HG03469 (cell line): ENCODE measurements around the gene SEC14L5.

Experiments used
- ATAC-seq: cut with Tn5 transposase; IDR thresholded peaks from one replicate; pipeline ENCODE4 v1.9.1; 2021; ENCODE audit warnings: mild to moderate bottlenecking, moderate library complexity, moderate number of reproducible peaks; ENCODE audit not compliant: unreplicated experiment

Gene SEC14L5

GRCh38 chr16:5007256-5007655, 49.1 kb downstream of the SEC14L5 start:
- ATAC-seq = no peak

GRCh38 chr16:5008311-5008731, 50.2 kb downstream of the SEC14L5 start:
- ATAC-seq = no peak

GRCh38 chr16:5010576-5011329, 52.6 kb downstream of the SEC14L5 start:
- ATAC-seq = no peak

GRCh38 chr16:5011637-5012036, 53.5 kb downstream of the SEC14L5 start:
- no peak for ATAC-seq

GRCh38 chr16:5012887-5013286, 54.8 kb downstream of the SEC14L5 start:
- ATAC-seq = no peak

- ATAC-seq = no peak
Observed at GRCh38 chr16:5015351-5015750, 57.2 kb downstream of the SEC14L5 start.

GRCh38 chr16:5015887-5016286, 57.8 kb downstream of the SEC14L5 start:
- no peak for ATAC-seq

- ATAC-seq = no peak
Observed at GRCh38 chr16:5016967-5017677, 59.0 kb downstream of the SEC14L5 start.

- ATAC-seq = no peak
Observed at GRCh38 chr16:5017678-5017969, 59.5 kb downstream of the SEC14L5 start.

GRCh38 chr16:5018793-5019192, 60.7 kb downstream of the SEC14L5 start:
- no peak for ATAC-seq

GRCh38 chr16:5019775-5020174, 61.6 kb downstream of the SEC14L5 start:
- ATAC-seq = no peak

- ATAC-seq = no peak
Observed at GRCh38 chr16:5020551-5020950, 62.4 kb downstream of the SEC14L5 start.

GRCh38 chr16:5022521-5022920, 64.4 kb downstream of the SEC14L5 start:
- ATAC-seq = no peak

- no peak for ATAC-seq
Observed at GRCh38 chr16:5024632-5025031, 66.5 kb downstream of the SEC14L5 start.

GRCh38 chr16:5025171-5025632, 67.1 kb downstream of the SEC14L5 start:
- no peak for ATAC-seq

- no peak for ATAC-seq
Observed at GRCh38 chr16:5026664-5027063, 68.5 kb downstream of the SEC14L5 start.

GRCh38 chr16:5027086-5027485, 69.0 kb downstream of the SEC14L5 start:
- no peak for ATAC-seq

GRCh38 chr16:5027575-5028235, 69.6 kb downstream of the SEC14L5 start:
- no peak for ATAC-seq

GRCh38 chr16:5028950-5029475, 70.9 kb downstream of the SEC14L5 start:
- no peak for ATAC-seq

GRCh38 chr16:5030251-5030870, 72.2 kb downstream of the SEC14L5 start:
- ATAC-seq = no peak

- ATAC-seq = no peak
Observed at GRCh38 chr16:5031601-5032000, 73.5 kb downstream of the SEC14L5 start.
